HEK293 (cell line): ENCODE measurements around the gene DRP2.

Source experiments
- CTCF ChIA-PET: fragments of 350-600 bp; formaldehyde crosslinking; extraction: SDS; loops from one replicate; lab custom pipeline; 2021; ENCODE audit warnings: antibody characterized with exemption; lab: Yijun Ruan, JAX
- POLR2A ChIA-PET: fragments of 300-600 bp; formaldehyde crosslinking; extraction: SDS; loops from one replicate; lab custom pipeline; 2020; ENCODE audit warnings: antibody characterized with exemption, inconsistent platforms; lab: Yijun Ruan, JAX
- H3K27ac ChIP-seq: fragments of 200-500 bp; sonication (Bioruptor generic); 2 replicates; pipeline ENCODE4 v1.5.1; 2014; ENCODE audit warnings: low read depth, low read length, control low read depth, inconsistent platforms; ENCODE audit errors: extremely low read depth
- H3K36me3 ChIP-seq, 2 experiments: fragments of 200-500 bp in 1 of 2; sonication (Bioruptor generic) in 1 of 2; 1 replicate in 1 of 2; 2 replicates in 1 of 2; pipeline ENCODE4 v1.5.1; 2014 to 2017; ENCODE audit warnings: inconsistent platforms in 2 of 2, low read length in 2 of 2; ENCODE audit not compliant: control insufficient read depth in 2 of 2, insufficient read depth in 1 of 2
- H3K4me1 ChIP-seq: fragments of 200-500 bp; sonication (Bioruptor generic); 2 replicates; pipeline ENCODE4 v1.5.1; 2014; ENCODE audit warnings: mild to moderate bottlenecking, low read length, inconsistent platforms; ENCODE audit not compliant: control insufficient read depth, insufficient read depth
- H3K4me3 ChIP-seq: 2 replicates; pipeline ENCODE4 v1.5.1; 2011; ENCODE audit warnings: low read depth, mild to moderate bottlenecking, control low read depth, low read length, moderate library complexity
- H3K9me3 ChIP-seq: fragments of 200-500 bp; sonication (Bioruptor generic); 2 replicates; pipeline ENCODE4 v1.5.1; 2014; ENCODE audit warnings: low read depth, low read length, inconsistent platforms; ENCODE audit not compliant: control insufficient read depth, insufficient read depth
- EGR2 ChIP-seq: fragments of 450-650 bp; formaldehyde crosslinking; IDR thresholded peaks from 2 replicates; pipeline ENCODE4 v1.5.1; 2016; ENCODE audit warnings: low read depth, missing biosample characterization, missing genetic modification characterization
- GLIS1 ChIP-seq: fragments of 450-650 bp; formaldehyde crosslinking; IDR thresholded peaks from 2 replicates; pipeline ENCODE4 v1.5.1; 2016; ENCODE audit warnings: missing biosample characterization, missing genetic modification characterization
- KLF9 ChIP-seq: fragments of 450-650 bp; formaldehyde crosslinking; IDR thresholded peaks from 2 replicates; pipeline ENCODE4 v1.5.1; 2016; ENCODE audit warnings: missing biosample characterization, missing genetic modification characterization, low read depth
- PRDM1 ChIP-seq: fragments of 450-650 bp; formaldehyde crosslinking; IDR thresholded peaks from 2 replicates; pipeline ENCODE4; 2016; ENCODE audit warnings: missing biosample characterization, missing genetic modification characterization
- ZBTB21 ChIP-seq: fragments of 450-650 bp; formaldehyde crosslinking; IDR thresholded peaks from 2 replicates; pipeline ENCODE4 v1.5.1; 2017; ENCODE audit warnings: missing biosample characterization, missing genetic modification characterization
- ZFHX2 ChIP-seq: fragments of 450-650 bp; formaldehyde crosslinking; conservative IDR thresholded peaks from 2 replicates; pipeline ENCODE4 v1.5.1; 2016; ENCODE audit warnings: missing biosample characterization, missing genetic modification characterization
- ZNF10 ChIP-seq: fragments of 450-650 bp; formaldehyde crosslinking; IDR thresholded peaks from 2 replicates; pipeline ENCODE4 v1.5.1; 2017; ENCODE audit warnings: missing biosample characterization, missing genetic modification characterization
- ZNF146 ChIP-seq: fragments of 450-650 bp; formaldehyde crosslinking; IDR thresholded peaks from 2 replicates; pipeline ENCODE4 v1.5.1; 2016; ENCODE audit warnings: missing biosample characterization, missing genetic modification characterization
- ZNF214 ChIP-seq: fragments of 450-650 bp; formaldehyde crosslinking; IDR thresholded peaks from 2 replicates; pipeline ENCODE4 v1.5.1; 2017; ENCODE audit warnings: missing biosample characterization, mild to moderate bottlenecking, missing genetic modification characterization, borderline replicate concordance
- ZNF23 ChIP-seq: fragments of 450-650 bp; formaldehyde crosslinking; IDR thresholded peaks from 2 replicates; pipeline ENCODE4 v1.5.1; 2016; ENCODE audit warnings: missing biosample characterization, missing genetic modification characterization, borderline replicate concordance
- ZNF302 ChIP-seq: fragments of 450-650 bp; formaldehyde crosslinking; IDR thresholded peaks from 2 replicates; pipeline ENCODE4 v1.5.1; 2016; ENCODE audit warnings: missing biosample characterization, missing genetic modification characterization, low read depth
- ZNF510 ChIP-seq: fragments of 450-650 bp; formaldehyde crosslinking; IDR thresholded peaks from 2 replicates; pipeline ENCODE4 v1.5.1; 2018; ENCODE audit warnings: mild to moderate bottlenecking, missing genetic modification characterization, missing biosample characterization; ENCODE audit not compliant: insufficient replicate concordance
- ZNF514 ChIP-seq: fragments of 450-650 bp; formaldehyde crosslinking; IDR thresholded peaks from 2 replicates; pipeline ENCODE4 v1.5.1; 2016; ENCODE audit warnings: missing biosample characterization, missing genetic modification characterization
- ZNF585B ChIP-seq: fragments of 450-650 bp; formaldehyde crosslinking; IDR thresholded peaks from 2 replicates; pipeline ENCODE4 v1.5.1; 2016; ENCODE audit warnings: missing biosample characterization, missing genetic modification characterization
- ZNF596 ChIP-seq: fragments of 450-650 bp; IDR thresholded peaks from 2 replicates; pipeline ENCODE4 v1.5.0; 2018; ENCODE audit warnings: missing biosample characterization, mild to moderate bottlenecking, missing genetic modification characterization, moderate library complexity
- ZNF626 ChIP-seq: fragments of 450-650 bp; sonication (Bioruptor Pico); formaldehyde crosslinking; IDR thresholded peaks from 2 replicates; pipeline ENCODE4 v1.5.1; 2018; ENCODE audit warnings: missing biosample characterization, missing genetic modification characterization, inconsistent platforms
- ZNF654 ChIP-seq: fragments of 450-650 bp; formaldehyde crosslinking; IDR thresholded peaks from 2 replicates; pipeline ENCODE4 v1.5.1; 2016; ENCODE audit warnings: low read depth, missing biosample characterization, missing genetic modification characterization
- ZNF785 ChIP-seq: fragments of 450-650 bp; formaldehyde crosslinking; IDR thresholded peaks from 2 replicates; pipeline ENCODE4 v1.5.1; 2016; ENCODE audit warnings: missing biosample characterization, missing genetic modification characterization
- TF ChIP-seq, protein P1 (sequence below): sonication (generic); formaldehyde crosslinking; IDR thresholded peaks from 2 replicates; pipeline ENCODE4 v1.8.1; 2022; ENCODE audit warnings: mild to moderate bottlenecking, moderate library complexity, missing genetic modification reagents
- TF ChIP-seq, protein P2 (sequence below): fragments of 450-650 bp; formaldehyde crosslinking; IDR thresholded peaks from 2 replicates; pipeline ENCODE4 v1.5.1; 2016; ENCODE audit warnings: missing biosample characterization, missing genetic modification characterization
- TF ChIP-seq, protein P3 (sequence below): fragments of 450-650 bp; formaldehyde crosslinking; IDR thresholded peaks from 2 replicates; pipeline ENCODE4 v1.5.1; 2016; ENCODE audit warnings: missing biosample characterization, missing genetic modification characterization, borderline replicate concordance
- TF ChIP-seq, protein P4 (sequence below): fragments of 450-650 bp; formaldehyde crosslinking; IDR thresholded peaks from 2 replicates; pipeline ENCODE4 v1.5.1; 2016; ENCODE audit warnings: missing biosample characterization, missing genetic modification characterization

DRP2 gene

DNA sequence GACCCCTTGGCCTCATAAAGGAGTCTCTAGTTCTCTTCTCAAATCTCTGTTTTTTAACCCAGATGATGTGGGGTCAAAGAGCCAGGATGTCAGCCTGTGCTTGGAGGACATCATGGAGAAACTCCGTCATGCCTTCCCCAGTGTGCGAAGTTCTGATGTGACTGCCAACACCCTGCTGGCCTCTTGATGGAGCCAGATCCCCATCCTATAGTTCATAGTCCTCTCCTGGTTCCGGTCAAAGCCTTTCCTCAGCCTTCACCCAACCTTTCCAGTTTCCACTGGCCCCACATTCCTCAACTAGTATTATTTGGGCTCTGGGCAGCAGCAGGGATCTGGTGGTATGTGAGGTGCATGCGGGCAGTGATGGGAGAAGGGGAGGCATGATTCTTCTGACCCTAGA is 40.8 kb downstream of the DRP2 start:
- no peaks in the 10 kb centered on the region for H3K4me1 ChIP-seq
- no peaks in the 10 kb centered on the region for H3K9me3 ChIP-seq
- no peak overlapping the region for H3K27ac ChIP-seq
- TF ChIP-seq ZNF146 (tag by site-specific recombination) (no peak), ZNF654 (tag by site-specific recombination) (peak; percentile 27; the same call in 1 of the 2 replicates), ZNF23 (tag by site-specific recombination) (no peak)
- TF ChIP-seq, protein P1, sequence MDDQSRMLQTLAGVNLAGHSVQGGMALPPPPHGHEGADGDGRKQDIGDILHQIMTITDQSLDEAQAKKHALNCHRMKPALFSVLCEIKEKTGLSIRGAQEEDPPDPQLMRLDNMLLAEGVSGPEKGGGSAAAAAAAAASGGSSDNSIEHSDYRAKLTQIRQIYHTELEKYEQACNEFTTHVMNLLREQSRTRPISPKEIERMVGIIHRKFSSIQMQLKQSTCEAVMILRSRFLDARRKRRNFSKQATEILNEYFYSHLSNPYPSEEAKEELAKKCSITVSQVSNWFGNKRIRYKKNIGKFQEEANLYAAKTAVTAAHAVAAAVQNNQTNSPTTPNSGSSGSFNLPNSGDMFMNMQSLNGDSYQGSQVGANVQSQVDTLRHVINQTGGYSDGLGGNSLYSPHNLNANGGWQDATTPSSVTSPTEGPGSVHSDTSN (CRISPR knock-in tag), result no peak
- TF ChIP-seq, protein P2, sequence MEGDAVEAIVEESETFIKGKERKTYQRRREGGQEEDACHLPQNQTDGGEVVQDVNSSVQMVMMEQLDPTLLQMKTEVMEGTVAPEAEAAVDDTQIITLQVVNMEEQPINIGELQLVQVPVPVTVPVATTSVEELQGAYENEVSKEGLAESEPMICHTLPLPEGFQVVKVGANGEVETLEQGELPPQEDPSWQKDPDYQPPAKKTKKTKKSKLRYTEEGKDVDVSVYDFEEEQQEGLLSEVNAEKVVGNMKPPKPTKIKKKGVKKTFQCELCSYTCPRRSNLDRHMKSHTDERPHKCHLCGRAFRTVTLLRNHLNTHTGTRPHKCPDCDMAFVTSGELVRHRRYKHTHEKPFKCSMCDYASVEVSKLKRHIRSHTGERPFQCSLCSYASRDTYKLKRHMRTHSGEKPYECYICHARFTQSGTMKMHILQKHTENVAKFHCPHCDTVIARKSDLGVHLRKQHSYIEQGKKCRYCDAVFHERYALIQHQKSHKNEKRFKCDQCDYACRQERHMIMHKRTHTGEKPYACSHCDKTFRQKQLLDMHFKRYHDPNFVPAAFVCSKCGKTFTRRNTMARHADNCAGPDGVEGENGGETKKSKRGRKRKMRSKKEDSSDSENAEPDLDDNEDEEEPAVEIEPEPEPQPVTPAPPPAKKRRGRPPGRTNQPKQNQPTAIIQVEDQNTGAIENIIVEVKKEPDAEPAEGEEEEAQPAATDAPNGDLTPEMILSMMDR (tag by site-specific recombination), result peak; percentile 65
- TF ChIP-seq, all 188 proteins: peak for 2
- ChIA-PET POLR2A (no interaction called here), CTCF (interaction anchor here (1.1 to 2.5 kb wide), 4 partner anchors 7 to 27 kb away, joined by 3 to 9 read pairs (median 3); no protein-coding TSS in a partner anchor)
- H3K36me3 ChIP-seq, result no peaks in the 10 kb centered on the region
- no peak overlapping the region for H3K4me3 ChIP-seq

DNA sequence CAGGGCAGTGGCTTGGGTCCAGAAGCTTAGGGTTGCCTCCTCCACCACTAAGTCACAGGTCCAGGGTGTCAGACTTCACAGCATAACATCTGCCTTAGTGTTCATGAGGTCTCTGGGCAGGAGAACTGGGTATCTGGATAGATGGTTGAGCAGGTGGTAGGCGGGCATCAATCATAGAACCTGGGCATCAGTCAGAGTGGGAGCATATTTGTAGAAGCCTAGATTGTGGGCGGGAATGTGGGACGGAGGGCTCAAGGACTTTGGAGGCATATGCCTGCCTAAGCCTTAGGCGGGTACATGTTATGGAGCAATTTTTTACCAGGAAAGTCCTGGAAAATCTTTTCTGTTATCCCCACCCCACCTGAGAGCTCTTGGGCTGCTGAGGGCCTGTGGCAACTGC is 43.0 kb downstream of the DRP2 start:
- no peak overlapping the region for H3K27ac ChIP-seq
- no peaks in the 10 kb centered on the region for H3K4me1 ChIP-seq
- H3K36me3 ChIP-seq, result no peaks in the 10 kb centered on the region
- CTCF ChIA-PET, result interaction anchor here (1.2 to 2.5 kb wide), 2 partner anchors 9 to 25 kb away, joined by 3 to 9 read pairs; no protein-coding TSS in a partner anchor
- H3K4me3 ChIP-seq, result no peak overlapping the region
- H3K9me3 ChIP-seq, result no peaks in the 10 kb centered on the region
- POLR2A ChIA-PET, result no interaction called here
- TF ChIP-seq ZNF10 (no peak), ZFHX2 (tag by site-specific recombination) (peak; percentile 54), ZNF510 (no peak), ZNF626 (tag by site-specific recombination) (no peak), GLIS1 (tag by site-specific recombination) (no peak), PRDM1 (tag by site-specific recombination) (no peak), KLF9 (tag by site-specific recombination) (no peak), ZNF585B (tag by site-specific recombination) (no peak), ZNF214 (tag by site-specific recombination) (no peak), ZNF785 (tag by site-specific recombination) (no peak), ZNF596 (no peak), ZNF514 (tag by site-specific recombination) (no peak), ZBTB21 (tag by site-specific recombination) (no peak), ZNF302 (tag by site-specific recombination) (no peak), EGR2 (tag by site-specific recombination) (peak; percentile 85)
- TF ChIP-seq, protein P3, sequence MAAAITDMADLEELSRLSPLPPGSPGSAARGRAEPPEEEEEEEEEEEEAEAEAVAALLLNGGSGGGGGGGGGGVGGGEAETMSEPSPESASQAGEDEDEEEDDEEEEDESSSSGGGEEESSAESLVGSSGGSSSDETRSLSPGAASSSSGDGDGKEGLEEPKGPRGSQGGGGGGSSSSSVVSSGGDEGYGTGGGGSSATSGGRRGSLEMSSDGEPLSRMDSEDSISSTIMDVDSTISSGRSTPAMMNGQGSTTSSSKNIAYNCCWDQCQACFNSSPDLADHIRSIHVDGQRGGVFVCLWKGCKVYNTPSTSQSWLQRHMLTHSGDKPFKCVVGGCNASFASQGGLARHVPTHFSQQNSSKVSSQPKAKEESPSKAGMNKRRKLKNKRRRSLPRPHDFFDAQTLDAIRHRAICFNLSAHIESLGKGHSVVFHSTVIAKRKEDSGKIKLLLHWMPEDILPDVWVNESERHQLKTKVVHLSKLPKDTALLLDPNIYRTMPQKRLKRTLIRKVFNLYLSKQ, result no peak
- TF ChIP-seq, protein P4, sequence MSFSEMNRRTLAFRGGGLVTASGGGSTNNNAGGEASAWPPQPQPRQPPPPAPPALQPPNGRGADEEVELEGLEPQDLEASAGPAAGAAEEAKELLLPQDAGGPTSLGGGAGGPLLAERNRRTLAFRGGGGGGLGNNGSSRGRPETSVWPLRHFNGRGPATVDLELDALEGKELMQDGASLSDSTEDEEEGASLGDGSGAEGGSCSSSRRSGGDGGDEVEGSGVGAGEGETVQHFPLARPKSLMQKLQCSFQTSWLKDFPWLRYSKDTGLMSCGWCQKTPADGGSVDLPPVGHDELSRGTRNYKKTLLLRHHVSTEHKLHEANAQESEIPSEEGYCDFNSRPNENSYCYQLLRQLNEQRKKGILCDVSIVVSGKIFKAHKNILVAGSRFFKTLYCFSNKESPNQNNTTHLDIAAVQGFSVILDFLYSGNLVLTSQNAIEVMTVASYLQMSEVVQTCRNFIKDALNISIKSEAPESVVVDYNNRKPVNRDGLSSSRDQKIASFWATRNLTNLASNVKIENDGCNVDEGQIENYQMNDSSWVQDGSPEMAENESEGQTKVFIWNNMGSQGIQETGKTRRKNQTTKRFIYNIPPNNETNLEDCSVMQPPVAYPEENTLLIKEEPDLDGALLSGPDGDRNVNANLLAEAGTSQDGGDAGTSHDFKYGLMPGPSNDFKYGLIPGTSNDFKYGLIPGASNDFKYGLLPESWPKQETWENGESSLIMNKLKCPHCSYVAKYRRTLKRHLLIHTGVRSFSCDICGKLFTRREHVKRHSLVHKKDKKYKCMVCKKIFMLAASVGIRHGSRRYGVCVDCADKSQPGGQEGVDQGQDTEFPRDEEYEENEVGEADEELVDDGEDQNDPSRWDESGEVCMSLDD (tag by site-specific recombination), result no peak
